T-helper 1 cell treated with Interleukin-12 subunit alpha and Interleukin-12 subunit beta and Interleukin-4 antibody, amounts not matched to agents 30 ng/mL and 1 ng/mL, for 36 hours (primary cell): ENCODE data around the gene BMPR1B. TPM values are rescaled to one million over a fixed set of nuclear protein-coding genes. Genes with fewer than 3 reads are reported as not detected.
"Not testable (repeated sequence)": the region's sequence is repeated elsewhere in the genome, so short reads cannot be mapped to it uniquely, and the experiment has no call there.

ENCODE experiments used
- intact Hi-C: fragments of 100-400 bp; cut with micrococcal nuclease; formaldehyde crosslinking; loops from one replicate; pipeline ENCODE4 v1.15.1; 2024
- total RNA-seq: library from RNA; stranded (reverse); gene quantifications from 2 replicates; pipeline ENCODE4 v1.2.3, GENCODE V29; 2022

BMPR1B gene
- total RNA-seq, 1 donor from 2014 or later, result not detected

- intact Hi-C loops, result no loop called here
Measured at GRCh38 chr4:95023110-95023509, 265.4 kb downstream of the BMPR1B start.

GRCh38 chr4:95027905-95028618, 270.3 kb downstream of the BMPR1B start:
- intact Hi-C loops, result no loop called here

- intact Hi-C loops, result no loop called here
Measured at GRCh38 chr4:95038791-95039190, 281.0 kb downstream of the BMPR1B start.

- intact Hi-C loops, result no loop called here
Measured at GRCh38 chr4:95044324-95044837, 286.6 kb downstream of the BMPR1B start.

- intact Hi-C loops, result no loop called here
Measured at GRCh38 chr4:95045429-95045828, 287.7 kb downstream of the BMPR1B start.

GRCh38 chr4:95048296-95048695, 290.5 kb downstream of the BMPR1B start:
- intact Hi-C loops, result no loop called here

- intact Hi-C loops, result no loop called here
Measured at GRCh38 chr4:95049551-95050233, 291.9 kb downstream of the BMPR1B start.

GRCh38 chr4:95050980-95051701, 293.4 kb downstream of the BMPR1B start:
- intact Hi-C loops, result no loop called here

GRCh38 chr4:95051702-95052020, 293.9 kb downstream of the BMPR1B start:
- intact Hi-C loops, result no loop called here

- intact Hi-C loops, result no loop called here
Measured at GRCh38 chr4:95058991-95059390, 301.2 kb downstream of the BMPR1B start.

- intact Hi-C loops, result no loop called here
Measured at GRCh38 chr4:95059663-95060062, 301.9 kb downstream of the BMPR1B start.

- intact Hi-C loops, result no loop called here
Measured at GRCh38 chr4:95061220-95061619, 303.5 kb downstream of the BMPR1B start.

- intact Hi-C loops, result not testable (repeated sequence)
Measured at GRCh38 chr4:95061801-95062200, 304.0 kb downstream of the BMPR1B start.

- intact Hi-C loops, result no loop called here
Measured at GRCh38 chr4:95066050-95066449, 308.3 kb downstream of the BMPR1B start.

GRCh38 chr4:95068401-95068800, 310.6 kb downstream of the BMPR1B start:
- intact Hi-C loops, result no loop called here

- intact Hi-C loops, result no loop called here
Measured at GRCh38 chr4:95068818-95069478, 311.2 kb downstream of the BMPR1B start.

GRCh38 chr4:95071851-95072250, 314.1 kb downstream of the BMPR1B start:
- intact Hi-C loops, result no loop called here

GRCh38 chr4:95073646-95074045, 315.9 kb downstream of the BMPR1B start:
- intact Hi-C loops, result no loop called here

- intact Hi-C loops, result no loop called here
Measured at GRCh38 chr4:95077864-95078263, 320.1 kb downstream of the BMPR1B start.

- intact Hi-C loops, result no loop called here
Measured at GRCh38 chr4:95080969-95081368, 323.2 kb downstream of the BMPR1B start.

GRCh38 chr4:95084584-95084983, 326.8 kb downstream of the BMPR1B start:
- intact Hi-C loops, result no loop called here
